ENCODE data around the gene SSBP3.

DNA sequence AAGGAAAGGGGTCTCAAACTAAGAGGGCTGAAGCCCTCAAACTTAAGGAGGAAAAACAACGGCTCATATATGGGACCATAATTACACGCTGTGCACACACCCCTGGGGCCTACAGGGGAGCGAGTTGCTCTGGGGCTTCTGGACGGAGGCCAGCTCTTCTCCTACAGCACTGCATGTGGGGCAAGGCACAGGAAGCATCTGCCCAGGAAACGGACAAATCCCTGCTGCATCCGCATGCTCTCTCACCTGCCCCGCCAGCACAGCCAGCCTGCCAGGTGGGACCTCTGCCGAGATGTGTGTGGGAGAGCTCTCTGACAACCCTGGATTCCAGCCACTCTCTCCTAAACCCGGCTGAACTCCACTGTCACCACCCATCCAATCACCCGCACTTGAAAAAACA is 152.1 kb downstream of the SSBP3 start:
- TF ChIP-seq POLR2A (IDR thresholded peaks at IDR 0.05; ENCODE audit: low read depth, low read length) (no peak), POLR2AphosphoS5 (IDR thresholded peaks at IDR 0.05; ENCODE audit: low read depth, low read length) (no peak), POU2F2 (IDR thresholded peaks at IDR 0.05; ENCODE audit: low read depth, low read length) (no peak), TAF1 (IDR thresholded peaks at IDR 0.05; ENCODE audit: low read depth, low read length) (no peak), SPI1 (IDR thresholded peaks at IDR 0.05; ENCODE audit: low read depth, low read length) (no peak)
